B cell (primary cell): ENCODE results near the gene FAM53B. TPM values are rescaled to one million over a fixed set of nuclear protein-coding genes. Genes with fewer than 3 reads are reported as not detected.

Experiments
- ATAC-seq: fragments of 200-7000 bp; cut with Tn5 transposase; one replicate; pipeline ENCODE4 v1.10.0; 2021; ENCODE audit warnings: low read depth, mild to moderate bottlenecking, moderate number of reproducible peaks, moderate library complexity
- CTCF ChIA-PET: fragments of 350-600 bp; sonication (Branson Sonifier 250); formaldehyde crosslinking; loops from one replicate; lab custom pipeline; 2021; ENCODE audit warnings: antibody characterized with exemption, inconsistent platforms; lab: Charles Lee
- POLR2A ChIA-PET: fragments of 350-600 bp; sonication (Branson Sonifier 250); formaldehyde crosslinking; loops from one replicate; lab custom pipeline; 2021; ENCODE audit warnings: antibody characterized with exemption; lab: Charles Lee
- DNase-seq: peaks from one replicate; pipeline ENCODE4 v3.0.0; 2013
- H2AFZ ChIP-seq: 2 replicates; pipeline ENCODE4 v1.6.1; 2012; ENCODE audit warnings: mild to moderate bottlenecking, low read depth, low read length; ENCODE audit not compliant: insufficient read depth, poor library complexity, severe bottlenecking
- H3K27ac ChIP-seq, 2 donors: 1 replicate in 1 of 2; 2 replicates in 1 of 2; pipeline ENCODE4 v1.5.1; 2012 to 2013; ENCODE audit warnings: low read length in 2 of 2, mild to moderate bottlenecking in 2 of 2, moderate library complexity in 1 of 2
- H3K27me3 ChIP-seq, 4 experiments: fragments of 200-600 bp in 1 of 4; sonication (generic) in 1 of 4; replicated peaks in 1 of 4; 1 replicate in 2 of 4; 2 replicates in 2 of 4; pipeline versions ENCODE4 v1.6.1 to v1.7.0; 2013 to 2016; ENCODE audit warnings: low read length in 3 of 4, mild to moderate bottlenecking in 2 of 4, mixed read lengths in 1 of 4, moderate library complexity in 1 of 4; ENCODE audit not compliant: insufficient read depth in 4 of 4, control insufficient read depth in 3 of 4; ENCODE audit errors: control extremely low read depth in 1 of 4
- H3K36me3 ChIP-seq, 2 experiments: replicated peaks in 1 of 2; 1 replicate in 1 of 2; 2 replicates in 1 of 2; pipeline versions ENCODE4 v1.6.1 to v1.7.1; 2013; ENCODE audit warnings: low read length in 1 of 2; ENCODE audit not compliant: insufficient read depth in 2 of 2, control insufficient read depth in 1 of 2; ENCODE audit errors: control extremely low read depth in 1 of 2, extremely low read depth in 1 of 2
- H3K4me1 ChIP-seq, 2 donors: fragments of 200-600 bp in 1 of 2; sonication (generic) in 1 of 2; 1 replicate in 1 of 2; 2 replicates in 1 of 2; pipeline versions ENCODE4 v1.5.1 to v1.6.1; 2013 to 2017; ENCODE audit warnings: low read length in 2 of 2; ENCODE audit not compliant: control insufficient read depth in 2 of 2, insufficient read depth in 2 of 2
- H3K4me2 ChIP-seq: replicated peaks from 2 replicates; pipeline ENCODE3; 2012; ENCODE audit warnings: mild to moderate bottlenecking, low read depth, low read length; ENCODE audit not compliant: poor library complexity, severe bottlenecking
- H3K4me3 ChIP-seq, 5 experiments: fragments of 200-600 bp in 1 of 5; sonication (generic) in 1 of 5; 1 replicate in 3 of 5; 2 replicates in 2 of 5; pipeline versions ENCODE4 v1.5.1 to v1.7.0; 2011 to 2016; ENCODE audit warnings: low read length in 4 of 5, mild to moderate bottlenecking in 4 of 5, low read depth in 2 of 5, control low read depth in 1 of 5, moderate library complexity in 1 of 5; ENCODE audit not compliant: insufficient read depth in 1 of 5; ENCODE audit errors: control extremely low read depth in 1 of 5, extremely low read depth in 1 of 5
- H3K79me2 ChIP-seq: fragments of 200-600 bp; sonication (generic); one replicate; pipeline ENCODE4 v1.6.0; 2016; ENCODE audit warnings: low read length; ENCODE audit not compliant: control insufficient read depth, insufficient read depth
- H3K9ac ChIP-seq: fragments of 200-600 bp; sonication (generic); 2 replicates; pipeline ENCODE4 v1.6.1; 2017; ENCODE audit warnings: mild to moderate bottlenecking, low read length, moderate library complexity
- H3K9me3 ChIP-seq, 3 donors: one replicate each; pipeline versions ENCODE4 v1.6.1 to v1.7.1; 2013; ENCODE audit warnings: low read length in 2 of 3; ENCODE audit not compliant: control insufficient read depth in 2 of 3, insufficient read depth in 1 of 3; ENCODE audit errors: control extremely low read depth in 1 of 3
- H4K20me1 ChIP-seq: 2 replicates; pipeline ENCODE4 v1.6.0; 2012; ENCODE audit warnings: mild to moderate bottlenecking, low read length; ENCODE audit not compliant: insufficient read depth, control insufficient read depth, poor library complexity, severe bottlenecking
- H3K27ac Mint-ChIP-seq: one replicate; pipeline ENCODE4 v1.8.0; 2021; ENCODE audit warnings: mixed read lengths
- H3K27me3 Mint-ChIP-seq: one replicate; pipeline ENCODE4 v1.8.0; 2021; ENCODE audit warnings: mixed read lengths
- H3K4me1 Mint-ChIP-seq: one replicate; pipeline ENCODE4 v1.8.0; 2021; ENCODE audit warnings: mixed read lengths
- H3K4me3 Mint-ChIP-seq: one replicate; pipeline ENCODE4 v1.8.0; 2021; ENCODE audit warnings: mixed read lengths
- H3K9me3 Mint-ChIP-seq: one replicate; pipeline ENCODE4 v1.8.0; 2022; ENCODE audit warnings: mixed read lengths; ENCODE audit not compliant: insufficient read depth
- EZH2 ChIP-seq: IDR thresholded peaks from 2 replicates; pipeline ENCODE4 v1.6.1; 2012; ENCODE audit warnings: borderline replicate concordance, low read depth, mild to moderate bottlenecking, moderate library complexity, low read length; ENCODE audit not compliant: insufficient read depth, poor library complexity, severe bottlenecking
- WGBS: methylation state at CpG from one replicate; pipeline ENCODE4 v1.1.5; 2013; ENCODE audit warnings: missing lambda C conversion rate; ENCODE audit not compliant: insufficient coverage; 5-methylcytosine and 5-hydroxymethylcytosine counted together
- intact Hi-C: fragments of 100-400 bp; cut with micrococcal nuclease; formaldehyde crosslinking; loops from one replicate; pipeline ENCODE4 v1.10.0; 2022
- polyA plus RNA-seq: library from polyadenylated mRNA; depleted of rRNA; stranded (reverse); fragments of >200 nt; gene quantifications from 2 replicates; pipeline ENCODE4 v1.2.3, GENCODE V29; 2012
- total RNA-seq, 2 donors: library from RNA; stranded (reverse); fragments of 120-200 nt in 1 of 2; gene quantifications; 1 replicate in 1 of 2; 2 replicates in 1 of 2; pipeline versions ENCODE4 v1.2.3 to v1.2.4, GENCODE V29; 2013 to 2022
- TF ChIP-seq, protein P1 (sequence below): fragments of 200-600 bp; IDR thresholded peaks from one replicate; pipeline ENCODE4 v1.8.0; 2022; ENCODE audit warnings: antibody characterized with exemption, mild to moderate bottlenecking

FAM53B gene
- total and polyA plus RNA-seq, 2 donors (not counting 1 experiment from before 2014, with no cell fraction given): 51.2 to 186 TPM

DNA sequence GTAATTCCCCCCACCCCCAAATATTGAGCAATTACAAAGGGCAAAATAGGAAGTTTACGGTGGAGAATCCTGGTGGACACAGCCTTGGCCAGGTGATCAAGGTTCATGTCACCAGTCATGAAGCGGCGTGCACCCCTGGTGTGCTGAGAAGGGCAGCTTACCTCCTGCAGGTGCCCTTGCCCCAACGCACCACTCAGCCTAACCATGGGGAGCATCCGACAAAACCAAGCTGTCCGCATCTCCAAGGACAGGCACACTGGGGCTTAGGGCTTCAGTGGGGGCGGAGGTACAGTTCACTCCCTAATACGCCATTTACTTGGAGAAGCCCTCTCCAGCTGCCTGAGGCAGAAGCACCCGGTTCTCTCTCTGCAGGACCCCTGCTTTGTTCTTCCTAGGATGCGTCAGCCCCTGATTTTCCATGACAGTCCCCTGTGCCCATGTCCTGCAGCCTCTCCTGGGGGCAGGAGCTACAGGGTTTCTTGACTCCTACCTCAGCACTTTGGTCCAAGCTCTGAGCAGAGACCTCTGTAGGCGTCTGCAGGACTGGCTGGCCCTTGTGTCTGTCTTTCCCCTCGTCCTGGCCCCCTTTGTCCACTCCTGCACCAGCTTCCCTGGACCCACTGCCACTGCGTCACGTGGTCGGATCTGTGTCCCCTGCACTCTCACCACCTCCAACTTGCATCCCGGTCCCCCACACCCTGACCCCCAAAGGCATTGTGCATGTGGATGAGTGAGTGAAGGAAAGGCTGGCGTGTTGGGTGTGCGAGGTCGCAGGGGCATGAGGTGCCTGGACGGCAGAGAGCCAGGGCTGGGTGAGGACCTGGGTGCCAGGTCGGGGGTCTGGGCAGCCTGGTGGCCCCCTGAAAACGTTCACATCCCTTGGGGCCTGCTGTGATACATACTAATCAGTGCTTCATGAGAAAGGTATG, 168.8 kb downstream of the FAM53B start:
- Histone ChIP-seq H3K9ac (no peak overlapping the region), H3K4me2 (no peak overlapping the region), H3K4me1 (peaks cover 13 to 27% of the 10 kb centered on the region in 2 donors), H3K79me2 (peaks cover 36% of the 10 kb centered on the region), H3K36me3 (no peaks in the 10 kb centered on the region), H3K27ac (no peak overlapping the region), H3K4me3 (no peak overlapping the region), H4K20me1 (no peaks in the 10 kb centered on the region), H3K27me3 (no peaks in the 10 kb centered on the region), H3K9me3 (peaks cover 0 to 4% (median 0%) of the 10 kb centered on the region in 3 donors), H2AFZ (no peak overlapping the region)
- TF ChIP-seq, protein P1, sequence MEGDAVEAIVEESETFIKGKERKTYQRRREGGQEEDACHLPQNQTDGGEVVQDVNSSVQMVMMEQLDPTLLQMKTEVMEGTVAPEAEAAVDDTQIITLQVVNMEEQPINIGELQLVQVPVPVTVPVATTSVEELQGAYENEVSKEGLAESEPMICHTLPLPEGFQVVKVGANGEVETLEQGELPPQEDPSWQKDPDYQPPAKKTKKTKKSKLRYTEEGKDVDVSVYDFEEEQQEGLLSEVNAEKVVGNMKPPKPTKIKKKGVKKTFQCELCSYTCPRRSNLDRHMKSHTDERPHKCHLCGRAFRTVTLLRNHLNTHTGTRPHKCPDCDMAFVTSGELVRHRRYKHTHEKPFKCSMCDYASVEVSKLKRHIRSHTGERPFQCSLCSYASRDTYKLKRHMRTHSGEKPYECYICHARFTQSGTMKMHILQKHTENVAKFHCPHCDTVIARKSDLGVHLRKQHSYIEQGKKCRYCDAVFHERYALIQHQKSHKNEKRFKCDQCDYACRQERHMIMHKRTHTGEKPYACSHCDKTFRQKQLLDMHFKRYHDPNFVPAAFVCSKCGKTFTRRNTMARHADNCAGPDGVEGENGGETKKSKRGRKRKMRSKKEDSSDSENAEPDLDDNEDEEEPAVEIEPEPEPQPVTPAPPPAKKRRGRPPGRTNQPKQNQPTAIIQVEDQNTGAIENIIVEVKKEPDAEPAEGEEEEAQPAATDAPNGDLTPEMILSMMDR: no peak
- no peak for TF ChIP-seq EZH2
- Mint-ChIP-seq H3K4me1 (peaks cover 41% of the 10 kb centered on the region), H3K27ac (no peak overlapping the region), H3K9me3 (no peaks in the 10 kb centered on the region), H3K27me3 (no peaks in the 10 kb centered on the region), H3K4me3 (no peak overlapping the region)
- no peak for DNase-seq
- ChIA-PET POLR2A (interaction anchor here (0.6 kb wide), 1 partner anchor 22 kb away, joined by 5 read pairs; no protein-coding TSS in a partner anchor), CTCF (interaction anchor here (1.1 kb wide), 2 partner anchors 35 to 52 kb away, joined by 3 read pairs; no protein-coding TSS in a partner anchor)
- intact Hi-C loops: no loop called here
- WGBS: 92% methylated on average over 18 of the region's 22 CpGs
- no peak for ATAC-seq
